Measurements from ENCODE around the gene MEGF9. TPM values are rescaled to one million over a fixed set of nuclear protein-coding genes. Genes with fewer than 3 reads are reported as not detected.

Gene MEGF9
- total RNA-seq, 2 donors from 2014 or later = 5.0 to 10.7 TPM

GRCh38 chr9:120593955-120594277 lies 120.4 kb downstream of the MEGF9 start:
- H3K27ac Mint-ChIP-seq = no peak overlapping the region
- Histone ChIP-seq H3K4me1 (ENCODE audit: control insufficient read depth, insufficient read depth, low read length) (no peaks in the 10 kb centered on the region), H3K27ac (ENCODE audit: low read depth, low read length) (no peak overlapping the region), H3K36me3 (ENCODE audit: control insufficient read depth, insufficient read depth, low read length) (no peaks in the 10 kb centered on the region), H3K9ac (ENCODE audit: extremely low read depth, low read length, poor library complexity, severe bottlenecking) (no peak overlapping the region), H3K27me3 (ENCODE audit: control insufficient read depth, insufficient read depth, low read length, poor library complexity, severe bottlenecking) (no peaks in the 10 kb centered on the region), H3K4me3 (ENCODE audit: low read length) (no peak overlapping the region), H3K9me3 (ENCODE audit: control insufficient read depth, low read length) (no peaks in the 10 kb centered on the region)
- H3K36me3 Mint-ChIP-seq (ENCODE audit: low read depth) = no peaks in the 10 kb centered on the region
- WGBS, 2 experiments (ENCODE audit: insufficient coverage in 1 of 2, insufficient read length in 1 of 2) = 86 to 90% methylated on average over 2 of the region's 2 CpGs
- no peak for DNase-seq
- H3K27me3 Mint-ChIP-seq (ENCODE audit: insufficient read depth) = peaks cover 2% of the 10 kb centered on the region
- peaks cover 5% of the 10 kb centered on the region for H3K9me3 Mint-ChIP-seq
- TF ChIP-seq, protein P1, sequence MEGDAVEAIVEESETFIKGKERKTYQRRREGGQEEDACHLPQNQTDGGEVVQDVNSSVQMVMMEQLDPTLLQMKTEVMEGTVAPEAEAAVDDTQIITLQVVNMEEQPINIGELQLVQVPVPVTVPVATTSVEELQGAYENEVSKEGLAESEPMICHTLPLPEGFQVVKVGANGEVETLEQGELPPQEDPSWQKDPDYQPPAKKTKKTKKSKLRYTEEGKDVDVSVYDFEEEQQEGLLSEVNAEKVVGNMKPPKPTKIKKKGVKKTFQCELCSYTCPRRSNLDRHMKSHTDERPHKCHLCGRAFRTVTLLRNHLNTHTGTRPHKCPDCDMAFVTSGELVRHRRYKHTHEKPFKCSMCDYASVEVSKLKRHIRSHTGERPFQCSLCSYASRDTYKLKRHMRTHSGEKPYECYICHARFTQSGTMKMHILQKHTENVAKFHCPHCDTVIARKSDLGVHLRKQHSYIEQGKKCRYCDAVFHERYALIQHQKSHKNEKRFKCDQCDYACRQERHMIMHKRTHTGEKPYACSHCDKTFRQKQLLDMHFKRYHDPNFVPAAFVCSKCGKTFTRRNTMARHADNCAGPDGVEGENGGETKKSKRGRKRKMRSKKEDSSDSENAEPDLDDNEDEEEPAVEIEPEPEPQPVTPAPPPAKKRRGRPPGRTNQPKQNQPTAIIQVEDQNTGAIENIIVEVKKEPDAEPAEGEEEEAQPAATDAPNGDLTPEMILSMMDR (conservative IDR thresholded peaks at IDR 0.05) = no peak
- H3K4me3 Mint-ChIP-seq = no peak overlapping the region
- H3K4me1 Mint-ChIP-seq = no peaks in the 10 kb centered on the region

DNA sequence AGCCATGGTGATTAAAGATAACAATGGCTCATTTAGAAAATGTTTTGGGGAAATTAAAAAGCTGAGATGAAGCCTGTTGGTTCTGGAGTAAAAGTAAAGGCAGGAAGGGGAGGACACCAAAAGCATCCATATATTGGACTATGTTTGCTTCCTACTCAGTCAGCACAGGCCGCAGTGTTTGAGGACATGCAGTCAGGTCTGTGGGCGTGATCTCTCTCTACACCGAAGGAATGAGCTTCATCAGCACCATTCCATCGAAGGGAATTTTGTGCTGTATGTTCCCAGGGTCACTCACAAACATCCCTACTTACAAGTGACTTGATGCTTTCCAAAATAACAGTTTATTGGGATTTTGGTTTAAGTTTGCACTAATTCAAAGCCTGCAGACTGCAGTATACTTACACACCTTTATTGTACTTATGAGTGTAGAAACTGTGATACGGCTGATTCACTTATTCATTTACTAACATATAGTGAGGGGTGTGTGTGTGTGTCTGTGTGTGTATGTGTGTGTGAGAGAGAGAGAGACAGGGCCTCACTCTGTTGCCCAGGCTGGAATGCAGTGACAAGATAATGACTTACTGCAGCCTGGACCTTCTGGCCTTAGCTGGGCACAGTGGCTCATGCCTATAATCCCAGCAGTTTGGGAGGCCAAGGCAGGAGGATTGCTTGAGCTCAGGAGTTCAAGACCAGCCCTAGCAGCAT lies 120.9 kb downstream of the MEGF9 start:
- Mint-ChIP-seq H3K4me3 (no peak overlapping the region), H3K9me3 (peaks cover 5% of the 10 kb centered on the region), H3K27me3 (ENCODE audit: insufficient read depth) (peaks cover 2% of the 10 kb centered on the region), H3K4me1 (no peaks in the 10 kb centered on the region), H3K36me3 (ENCODE audit: low read depth) (no peaks in the 10 kb centered on the region), H3K27ac (no peak overlapping the region)
- no peaks in the 10 kb centered on the region for H3K9me3 ChIP-seq (ENCODE audit: control insufficient read depth, low read length)
- no peaks in the 10 kb centered on the region for H3K27me3 ChIP-seq (ENCODE audit: control insufficient read depth, insufficient read depth, low read length, poor library complexity, severe bottlenecking)
- no peak for DNase-seq
- TF ChIP-seq, protein P1 (conservative IDR thresholded peaks at IDR 0.05) = no peak
- 93% methylated on average over 2 to 4 of the region's 5 CpGs for WGBS, 2 experiments (ENCODE audit: insufficient coverage in 1 of 2, insufficient read length in 1 of 2)
- H3K36me3 ChIP-seq (ENCODE audit: control insufficient read depth, insufficient read depth, low read length) = no peaks in the 10 kb centered on the region
- H3K4me3 ChIP-seq (ENCODE audit: low read length) = no peak overlapping the region
- no peaks in the 10 kb centered on the region for H3K4me1 ChIP-seq (ENCODE audit: control insufficient read depth, insufficient read depth, low read length)
- H3K27ac ChIP-seq (ENCODE audit: low read depth, low read length) = no peak overlapping the region
- H3K9ac ChIP-seq (ENCODE audit: extremely low read depth, low read length, poor library complexity, severe bottlenecking) = no peak overlapping the region

- Mint-ChIP-seq H3K4me1 (no peaks in the 10 kb centered on the region), H3K27ac (no peak overlapping the region), H3K4me3 (no peak overlapping the region), H3K36me3 (ENCODE audit: low read depth) (no peaks in the 10 kb centered on the region), H3K9me3 (peaks cover 5% of the 10 kb centered on the region), H3K27me3 (ENCODE audit: insufficient read depth) (peaks cover 2% of the 10 kb centered on the region)
- H3K27me3 ChIP-seq (ENCODE audit: control insufficient read depth, insufficient read depth, low read length, poor library complexity, severe bottlenecking) = no peaks in the 10 kb centered on the region
- no peaks in the 10 kb centered on the region for H3K36me3 ChIP-seq (ENCODE audit: control insufficient read depth, insufficient read depth, low read length)
- no peaks in the 10 kb centered on the region for H3K9me3 ChIP-seq (ENCODE audit: control insufficient read depth, low read length)
- no peaks in the 10 kb centered on the region for H3K4me1 ChIP-seq (ENCODE audit: control insufficient read depth, insufficient read depth, low read length)
- TF ChIP-seq, protein P1 (conservative IDR thresholded peaks at IDR 0.05) = no peak
- H3K4me3 ChIP-seq (ENCODE audit: low read length) = no peak overlapping the region
- H3K9ac ChIP-seq (ENCODE audit: extremely low read depth, low read length, poor library complexity, severe bottlenecking) = no peak overlapping the region
- WGBS, 2 experiments (ENCODE audit: insufficient coverage in 1 of 2, insufficient read length in 1 of 2) = 96 to 97% methylated on average over 3 to 8 of the region's 8 CpGs
- no peak overlapping the region for H3K27ac ChIP-seq (ENCODE audit: low read depth, low read length)
- DNase-seq = no peak
Measured at GRCh38 chr9:120592210-120592609, 122.1 kb downstream of the MEGF9 start.
